Measurements from ENCODE around the gene LRRC36. TPM values are rescaled to one million over a fixed set of nuclear protein-coding genes. Genes with fewer than 3 reads are reported as not detected.

Gene LRRC36
- total and polyA plus RNA-seq, 12 donors, result 0.26 to 0.88 (median 0.42) TPM; not detected in 9

DNA sequence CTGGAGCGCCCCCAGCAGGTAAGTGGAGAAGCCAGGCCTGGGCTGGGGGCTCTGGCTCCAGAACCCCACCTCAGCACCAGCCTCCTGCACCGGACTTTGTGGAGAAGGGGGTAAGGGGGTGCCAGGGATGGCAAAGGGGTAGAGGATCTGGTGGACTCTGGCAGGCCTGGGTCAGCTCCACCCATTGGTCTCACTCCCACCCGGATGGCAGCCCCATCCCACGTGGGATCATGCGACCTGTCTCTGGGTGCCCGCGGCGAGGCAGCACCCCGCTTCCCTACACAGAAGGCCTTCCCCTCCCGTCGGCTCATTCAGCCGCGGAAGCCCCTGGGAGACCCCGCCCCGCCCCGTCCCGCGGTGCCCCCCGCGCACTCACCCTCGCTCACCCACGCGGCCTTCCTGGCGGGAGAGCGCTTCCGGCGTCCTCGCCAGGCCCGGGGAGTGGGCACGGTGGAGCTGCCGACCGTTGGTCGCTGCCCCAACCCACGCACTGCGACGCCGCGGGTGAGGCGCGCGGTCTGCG lies 47.8 kb upstream of the LRRC36 start:
- ATAC-seq, result peak in 7 of 8 donors; percentile 4 to 35 (median 17)
- intact Hi-C loops (cut with DNase I), result loop anchor here in 4 of 10 donors (5.0 to 10.0 kb wide), 5 partner anchors 76 to 136 kb away; partner anchors contain the start of genes TPPP3 (in 2 of the 4) and ZDHHC1 (in 1 of the 4)
- TF ChIP-seq, protein P1, sequence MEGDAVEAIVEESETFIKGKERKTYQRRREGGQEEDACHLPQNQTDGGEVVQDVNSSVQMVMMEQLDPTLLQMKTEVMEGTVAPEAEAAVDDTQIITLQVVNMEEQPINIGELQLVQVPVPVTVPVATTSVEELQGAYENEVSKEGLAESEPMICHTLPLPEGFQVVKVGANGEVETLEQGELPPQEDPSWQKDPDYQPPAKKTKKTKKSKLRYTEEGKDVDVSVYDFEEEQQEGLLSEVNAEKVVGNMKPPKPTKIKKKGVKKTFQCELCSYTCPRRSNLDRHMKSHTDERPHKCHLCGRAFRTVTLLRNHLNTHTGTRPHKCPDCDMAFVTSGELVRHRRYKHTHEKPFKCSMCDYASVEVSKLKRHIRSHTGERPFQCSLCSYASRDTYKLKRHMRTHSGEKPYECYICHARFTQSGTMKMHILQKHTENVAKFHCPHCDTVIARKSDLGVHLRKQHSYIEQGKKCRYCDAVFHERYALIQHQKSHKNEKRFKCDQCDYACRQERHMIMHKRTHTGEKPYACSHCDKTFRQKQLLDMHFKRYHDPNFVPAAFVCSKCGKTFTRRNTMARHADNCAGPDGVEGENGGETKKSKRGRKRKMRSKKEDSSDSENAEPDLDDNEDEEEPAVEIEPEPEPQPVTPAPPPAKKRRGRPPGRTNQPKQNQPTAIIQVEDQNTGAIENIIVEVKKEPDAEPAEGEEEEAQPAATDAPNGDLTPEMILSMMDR (IDR thresholded peaks at IDR 0.05), result no peak
- H3K4me3 ChIP-seq, result peak overlapping the region; percentile 28 to 62 (median 54)
- peaks cover 0 to 29% (median 8%) of the 10 kb centered on the region in 9 donors for H3K4me1 ChIP-seq
- DNase-seq, result no peak
- no peaks in the 10 kb centered on the region for H3K27me3 ChIP-seq
- WGBS, 2 donors, result 4% methylated on average over 32 to 42 of the region's 42 CpGs
- no peaks in the 10 kb centered on the region for H3K9me3 ChIP-seq
- peak overlapping the region in 7 of 10 donors; percentile 16 to 72 (median 37) for H3K27ac ChIP-seq
- peaks cover 0 to 8% (median 0%) of the 10 kb centered on the region in 9 donors for H3K36me3 ChIP-seq

DNA sequence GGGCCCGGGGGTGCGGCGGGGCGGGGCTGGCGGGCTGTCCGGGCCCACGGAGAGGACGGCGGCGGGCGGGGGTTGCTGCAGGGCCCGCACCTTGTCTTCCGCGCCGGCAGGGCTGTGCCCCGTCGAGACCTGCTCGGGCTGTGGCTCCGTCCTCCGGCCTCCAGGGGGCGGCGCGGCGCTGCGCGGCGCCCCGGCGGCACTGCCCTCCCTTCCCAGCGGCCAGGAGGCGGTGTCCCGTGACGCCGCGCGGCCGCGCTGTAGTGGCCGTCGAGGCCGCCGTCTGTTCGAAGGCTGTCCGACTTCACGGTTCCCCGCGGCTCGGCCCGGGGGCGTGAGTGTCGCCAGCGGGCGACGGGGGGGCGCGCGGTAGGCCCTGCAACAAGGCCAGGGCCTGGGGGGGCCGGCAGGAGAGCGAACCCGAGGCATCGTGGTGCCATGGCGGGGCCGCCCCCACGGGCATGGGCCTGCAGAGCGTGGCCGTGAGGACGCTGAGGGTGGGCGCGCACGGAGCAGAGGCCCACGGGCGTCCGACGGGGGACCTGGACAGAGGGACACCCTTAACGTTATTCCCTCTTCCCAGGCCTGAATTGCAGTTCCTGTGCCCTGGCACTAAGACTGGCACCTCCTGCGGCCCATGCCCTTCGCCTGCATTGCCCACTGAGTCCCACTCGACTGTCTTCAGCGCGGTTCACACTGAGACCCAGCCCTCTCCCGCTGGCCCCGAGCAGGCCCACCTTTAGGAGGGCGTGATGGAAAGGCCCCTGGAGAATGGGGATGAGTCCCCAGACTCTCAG lies 47.1 kb upstream of the LRRC36 start, which contains the start of gene PLEKHG4:
TSS of gene PLEKHG4 (plus strand) at position 237 of the 794 bp plus-strand sequence. CDS start at position 750, 513 bp downstream.
- DNase-seq, result peak; percentile 53 to 78
- peak within 1 kb of the TSS in 7 of 10 donors; percentile 16 to 72 (median 37) for H3K27ac ChIP-seq
- intact Hi-C loops (cut with DNase I), result loop anchor here in 5 of 10 donors (5.0 to 10.0 kb wide), 5 partner anchors 75 to 135 kb away; partner anchors contain the start of genes TPPP3 (in 3 of the 5) and ZDHHC1 (in 1 of the 5)

DNA sequence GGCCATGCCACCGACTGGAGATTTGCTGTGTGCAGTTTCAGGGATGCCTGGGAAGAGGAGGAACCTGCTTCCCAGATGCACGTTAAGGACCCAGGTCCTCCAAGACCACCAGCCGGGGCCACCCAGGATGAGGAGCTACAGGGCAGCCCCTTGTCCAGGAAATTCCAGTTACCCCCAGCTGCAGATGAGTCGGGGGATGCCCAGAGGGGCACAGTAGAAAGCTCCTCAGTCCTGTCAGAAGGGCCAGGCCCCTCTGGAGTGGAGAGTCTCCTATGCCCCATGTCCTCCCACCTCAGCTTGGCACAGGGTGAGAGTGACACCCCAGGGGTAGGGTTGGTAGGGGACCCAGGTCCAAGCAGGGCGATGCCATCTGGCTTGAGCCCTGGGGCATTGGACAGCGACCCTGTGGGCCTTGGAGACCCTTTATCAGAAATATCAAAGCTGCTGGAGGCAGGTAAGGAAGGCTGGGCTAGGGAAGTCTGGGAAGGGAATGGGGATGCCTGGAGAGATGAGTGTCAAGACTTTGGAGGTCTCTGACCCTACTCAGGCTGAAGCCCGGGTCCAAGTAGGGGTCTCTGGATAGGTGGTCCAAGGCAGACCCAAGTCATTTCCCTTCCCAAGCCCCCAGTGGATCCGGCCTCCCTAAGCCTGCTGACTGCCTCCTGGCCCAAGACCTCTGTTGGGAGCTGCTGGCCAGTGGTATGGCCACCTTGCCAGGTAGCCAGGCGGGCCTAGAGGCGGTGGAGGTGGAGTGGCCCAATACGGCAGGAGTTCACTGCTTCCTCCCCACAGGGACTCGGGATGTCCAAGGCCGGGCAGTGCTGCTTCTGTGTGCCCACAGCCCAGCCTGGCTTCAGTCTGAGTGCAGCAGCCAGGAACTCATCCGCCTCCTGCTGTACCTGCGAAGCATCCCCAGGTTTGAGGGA lies 46.3 kb upstream of the LRRC36 start:
- H3K27ac ChIP-seq, result no peak overlapping the region
- no peak overlapping the region for H3K4me3 ChIP-seq
- intact Hi-C loops (cut with DNase I), result loop anchor here in 1 of 10 donors (10.0 kb wide), 1 partner anchor 114 kb away; the partner anchor contains the start of gene TPPP3
- DNase-seq, result no peak
- H3K27me3 ChIP-seq, result no peaks in the 10 kb centered on the region
- H3K36me3 ChIP-seq, result peaks cover 0 to 6% (median 0%) of the 10 kb centered on the region in 9 donors
- ATAC-seq, result no peak
- peaks cover 0 to 29% (median 8%) of the 10 kb centered on the region in 9 donors for H3K4me1 ChIP-seq
- 94 to 95% methylated on average over 15 of the region's 15 CpGs for WGBS, 2 donors
- H3K9me3 ChIP-seq, result no peaks in the 10 kb centered on the region
- TF ChIP-seq, protein P1 (IDR thresholded peaks at IDR 0.05), result no peak

More for the DNA sequence above, 47.1 kb upstream of the LRRC36 start, which contains the start of gene PLEKHG4:
- TF ChIP-seq, protein P1 (IDR thresholded peaks at IDR 0.05), result peak; percentile 47 to 77 (median 65)
- Histone ChIP-seq H3K36me3 (peaks cover 0 to 8% (median 0%) of the 10 kb centered on the region in 9 donors), H3K9me3 (no peaks in the 10 kb centered on the region), H3K4me3 (peak within 1 kb of the TSS; percentile 28 to 62 (median 54)), H3K27me3 (no peaks in the 10 kb centered on the region), H3K4me1 (peaks cover 0 to 29% (median 8%) of the 10 kb centered on the region in 9 donors)
- ATAC-seq, result peak; percentile 70 to 91 (median 82)
- 24 to 27% methylated on average over 69 to 83 of the region's 83 CpGs for WGBS, 2 donors

Measured in heart right ventricle (tissue), 16 donors.